H1 (cell line): ENCODE results near the gene SPATA13. TPM values are rescaled to one million over a fixed set of nuclear protein-coding genes. Genes with fewer than 3 reads are reported as not detected.

Experiments
- HDAC2 ChIP-seq, 2 experiments: fragments of 300-600 bp in 1 of 2; sonication (generic) in 1 of 2; IDR thresholded peaks; 2 replicates each; pipeline ENCODE4 v1.6.1; 2011 to 2012; ENCODE audit warnings: low read depth in 2 of 2, low read length in 2 of 2, mild to moderate bottlenecking in 2 of 2, moderate library complexity in 2 of 2, borderline replicate concordance in 1 of 2, inconsistent platforms in 1 of 2
- SAP30 ChIP-seq: fragments of 300-600 bp; sonication (generic); IDR thresholded peaks from 2 replicates; pipeline ENCODE4 v1.7.1; 2012; ENCODE audit warnings: low read length, moderate library complexity, mild to moderate bottlenecking, inconsistent platforms; ENCODE audit not compliant: insufficient read depth, insufficient replicate concordance
- polyA plus RNA-seq, 7 experiments: library from polyadenylated mRNA; depleted of rRNA in 3 of 7; stranded (reverse) in 5 of 7; unstranded in 2 of 7; fragments of >200 nt in 5 of 7; fragments of 200-250 nt in 2 of 7; gene quantifications; 1 replicate in 5 of 7; 2 replicates in 1 of 7; 4 replicates in 1 of 7; pipeline versions ENCODE4 v1.2.1 to v1.2.3, GENCODE V29; 2011 to 2013; ENCODE audit warnings: missing spikeins in 2 of 7, mixed read lengths in 2 of 7
- total RNA-seq: library from RNA; stranded (reverse); fragmentation: NEBNext Ultra II Directional; extraction: Animal tissue kit (Norgen Biotek cat#: 25700); gene quantifications from 2 replicates; pipeline ENCODE4 v1.2.1, GENCODE V29; 2021

SPATA13 gene
- total and polyA plus RNA-seq, 2 of the 8 experiments (the other 6 are each of a cell fraction or from before 2014, with no cell fraction given): 12.6 to 30.9 TPM

- TF ChIP-seq HDAC2 (IDR thresholded peaks at IDR 0.05; ENCODE audit: borderline replicate concordance in 1 of 2, low read depth in 2 of 2, low read length in 2 of 2) (no peak), SAP30 (no peak)
Measured at GRCh38 chr13:24142453-24142852, 18.1 kb upstream of the SPATA13 start (continued).
